Ishikawa (cell line): ENCODE data around the gene PPP1R13B.

Experiments used
- CEBPB ChIP-seq: IDR thresholded peaks from 2 replicates; pipeline ENCODE4 v1.6.1; 2012
- CREB1 ChIP-seq: IDR thresholded peaks from 2 replicates; pipeline ENCODE4 v1.6.1; 2012; ENCODE audit warnings: low read depth
- EGR1 ChIP-seq: IDR thresholded peaks from 2 replicates; pipeline ENCODE4 v1.6.1; 2012
- EP300 ChIP-seq: IDR thresholded peaks from 2 replicates; pipeline ENCODE4 v1.6.1; 2012; ENCODE audit warnings: borderline replicate concordance
- FOXM1 ChIP-seq: IDR thresholded peaks from 2 replicates; pipeline ENCODE4 v1.6.1; 2012; ENCODE audit warnings: low read depth, borderline replicate concordance
- NFIC ChIP-seq: IDR thresholded peaks from 2 replicates; pipeline ENCODE4 v1.6.1; 2012
- RAD21 ChIP-seq: IDR thresholded peaks from 2 replicates; pipeline ENCODE4 v1.6.1; 2012; ENCODE audit warnings: low read depth
- TAF1 ChIP-seq: IDR thresholded peaks from 2 replicates; pipeline ENCODE4 v1.6.1; 2012; ENCODE audit warnings: low read depth, mild to moderate bottlenecking
- TCF12 ChIP-seq: IDR thresholded peaks from 2 replicates; pipeline ENCODE4 v1.6.1; 2012; ENCODE audit warnings: low read depth
- TEAD4 ChIP-seq: IDR thresholded peaks from 2 replicates; pipeline ENCODE4 v1.6.1; 2012
- YY1 ChIP-seq: IDR thresholded peaks from 2 replicates; pipeline ENCODE4 v1.6.1; 2012; ENCODE audit warnings: low read depth
- ZBTB7A ChIP-seq: IDR thresholded peaks from 2 replicates; pipeline ENCODE4 v1.6.1; 2012; ENCODE audit warnings: low read depth
- TF ChIP-seq, protein P1 (sequence below): IDR thresholded peaks from 2 replicates; pipeline ENCODE4 v1.6.1; 2012
- TF ChIP-seq, protein P2 (sequence below): IDR thresholded peaks from 2 replicates; pipeline ENCODE4 v1.6.1; 2012; ENCODE audit warnings: low read depth, mild to moderate bottlenecking
- TF ChIP-seq, protein P3 (sequence below): IDR thresholded peaks from 2 replicates; pipeline ENCODE4 v1.6.1; 2012

PPP1R13B gene

DNA sequence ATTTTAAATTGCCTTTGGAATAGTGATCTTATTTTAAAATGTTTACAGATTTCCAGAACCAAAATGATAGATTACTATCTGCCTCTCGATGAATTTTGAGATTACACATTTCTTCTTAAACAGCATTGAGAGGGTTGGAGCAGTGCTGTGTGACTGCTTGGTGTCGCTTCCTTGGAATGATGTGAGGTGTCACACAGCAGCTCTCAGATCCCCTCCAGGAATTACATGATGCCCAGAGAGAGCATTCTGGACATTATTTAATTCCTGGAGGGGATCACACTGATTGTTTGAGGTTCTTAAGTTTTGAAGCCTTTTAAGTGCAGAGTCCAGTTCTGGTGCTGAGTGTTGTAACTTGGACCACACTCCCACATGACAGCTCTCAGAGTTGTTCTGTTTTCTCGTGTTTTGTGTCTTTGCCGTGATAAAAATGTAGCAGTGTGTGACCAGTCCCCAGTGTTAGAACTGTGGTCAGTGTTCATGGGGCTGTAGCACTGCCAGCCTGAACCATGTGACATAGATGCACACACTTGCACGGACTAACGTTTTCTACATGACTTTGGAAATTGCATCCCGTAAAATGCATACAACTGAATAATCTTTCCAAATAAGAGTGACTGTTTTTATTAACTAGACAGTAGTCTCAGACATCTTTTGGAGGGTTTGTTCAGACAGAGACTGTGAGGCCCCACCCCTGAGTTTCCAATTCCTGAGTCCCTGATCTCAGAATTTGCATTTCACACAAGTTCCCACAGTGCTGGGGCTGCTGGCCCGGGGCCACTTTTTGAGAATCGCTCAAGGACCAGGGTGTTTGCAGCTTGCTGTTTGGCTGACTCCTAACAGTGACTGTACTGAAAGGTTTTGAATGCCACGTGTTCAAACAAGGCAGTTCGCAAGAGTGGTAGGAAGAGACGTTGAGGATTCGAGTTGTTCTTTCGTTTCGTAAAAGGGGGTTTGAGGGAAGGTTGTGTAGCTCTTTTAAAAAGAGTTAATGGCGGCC lies 158.2 kb downstream of the PPP1R13B start:
- TF ChIP-seq ZBTB7A (no peak), TCF12 (no peak), TAF1 (no peak), EP300 (no peak)

DNA sequence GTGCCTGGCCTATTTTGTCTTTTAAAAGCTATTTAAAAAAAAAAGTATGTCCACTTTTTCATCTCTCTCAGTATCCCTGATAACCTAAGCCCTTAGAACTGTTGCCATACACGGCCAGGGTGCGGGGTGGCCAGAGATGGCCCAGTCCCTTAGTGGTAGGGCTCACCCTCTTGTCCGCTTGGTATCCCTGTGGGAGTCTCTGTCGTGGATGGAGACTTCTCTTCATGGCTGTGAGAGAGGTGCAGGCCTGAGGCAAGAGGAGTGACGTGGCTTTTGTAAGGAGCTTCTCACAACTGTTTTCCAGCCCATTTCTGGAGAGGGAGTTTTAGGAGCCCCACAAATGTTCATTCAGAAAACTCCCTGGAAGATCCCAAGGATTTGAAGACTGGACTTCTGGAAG lies 158.9 kb downstream of the PPP1R13B start:
- no peak for TF ChIP-seq CEBPB
- no peak for TF ChIP-seq YY1
- no peak for TF ChIP-seq CREB1
- TF ChIP-seq NFIC = no peak
- TF ChIP-seq, protein P1, sequence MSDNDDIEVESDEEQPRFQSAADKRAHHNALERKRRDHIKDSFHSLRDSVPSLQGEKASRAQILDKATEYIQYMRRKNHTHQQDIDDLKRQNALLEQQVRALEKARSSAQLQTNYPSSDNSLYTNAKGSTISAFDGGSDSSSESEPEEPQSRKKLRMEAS = no peak
- no peak for TF ChIP-seq RAD21
- TF ChIP-seq TCF12 = no peak
- TF ChIP-seq FOXM1 = no peak
- TF ChIP-seq, protein P2, sequence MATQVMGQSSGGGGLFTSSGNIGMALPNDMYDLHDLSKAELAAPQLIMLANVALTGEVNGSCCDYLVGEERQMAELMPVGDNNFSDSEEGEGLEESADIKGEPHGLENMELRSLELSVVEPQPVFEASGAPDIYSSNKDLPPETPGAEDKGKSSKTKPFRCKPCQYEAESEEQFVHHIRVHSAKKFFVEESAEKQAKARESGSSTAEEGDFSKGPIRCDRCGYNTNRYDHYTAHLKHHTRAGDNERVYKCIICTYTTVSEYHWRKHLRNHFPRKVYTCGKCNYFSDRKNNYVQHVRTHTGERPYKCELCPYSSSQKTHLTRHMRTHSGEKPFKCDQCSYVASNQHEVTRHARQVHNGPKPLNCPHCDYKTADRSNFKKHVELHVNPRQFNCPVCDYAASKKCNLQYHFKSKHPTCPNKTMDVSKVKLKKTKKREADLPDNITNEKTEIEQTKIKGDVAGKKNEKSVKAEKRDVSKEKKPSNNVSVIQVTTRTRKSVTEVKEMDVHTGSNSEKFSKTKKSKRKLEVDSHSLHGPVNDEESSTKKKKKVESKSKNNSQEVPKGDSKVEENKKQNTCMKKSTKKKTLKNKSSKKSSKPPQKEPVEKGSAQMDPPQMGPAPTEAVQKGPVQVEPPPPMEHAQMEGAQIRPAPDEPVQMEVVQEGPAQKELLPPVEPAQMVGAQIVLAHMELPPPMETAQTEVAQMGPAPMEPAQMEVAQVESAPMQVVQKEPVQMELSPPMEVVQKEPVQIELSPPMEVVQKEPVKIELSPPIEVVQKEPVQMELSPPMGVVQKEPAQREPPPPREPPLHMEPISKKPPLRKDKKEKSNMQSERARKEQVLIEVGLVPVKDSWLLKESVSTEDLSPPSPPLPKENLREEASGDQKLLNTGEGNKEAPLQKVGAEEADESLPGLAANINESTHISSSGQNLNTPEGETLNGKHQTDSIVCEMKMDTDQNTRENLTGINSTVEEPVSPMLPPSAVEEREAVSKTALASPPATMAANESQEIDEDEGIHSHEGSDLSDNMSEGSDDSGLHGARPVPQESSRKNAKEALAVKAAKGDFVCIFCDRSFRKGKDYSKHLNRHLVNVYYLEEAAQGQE = no peak
- TF ChIP-seq, protein P3, sequence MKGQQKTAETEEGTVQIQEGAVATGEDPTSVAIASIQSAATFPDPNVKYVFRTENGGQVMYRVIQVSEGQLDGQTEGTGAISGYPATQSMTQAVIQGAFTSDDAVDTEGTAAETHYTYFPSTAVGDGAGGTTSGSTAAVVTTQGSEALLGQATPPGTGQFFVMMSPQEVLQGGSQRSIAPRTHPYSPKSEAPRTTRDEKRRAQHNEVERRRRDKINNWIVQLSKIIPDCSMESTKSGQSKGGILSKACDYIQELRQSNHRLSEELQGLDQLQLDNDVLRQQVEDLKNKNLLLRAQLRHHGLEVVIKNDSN = no peak

DNA sequence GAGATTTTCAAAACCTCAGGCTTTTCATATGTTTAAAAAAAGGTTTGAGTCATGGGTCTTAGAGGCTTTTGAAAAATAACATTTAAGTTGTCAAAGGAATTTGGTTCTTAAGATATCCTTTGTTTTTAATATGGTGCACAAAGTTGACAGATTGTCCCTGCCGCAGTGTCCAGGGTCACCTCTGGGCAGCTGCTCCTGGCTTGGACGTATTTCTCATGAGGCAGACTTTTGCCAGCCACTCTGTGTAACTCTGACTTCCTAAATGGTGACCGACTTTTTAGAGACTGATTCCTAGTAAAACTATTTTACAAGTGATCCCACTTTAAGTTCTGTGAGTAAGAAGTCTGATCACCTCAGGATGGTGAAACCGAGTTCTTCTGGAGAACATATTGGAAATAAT lies 159.7 kb downstream of the PPP1R13B start:
- no peak for TF ChIP-seq FOXM1
- TF ChIP-seq TCF12 = no peak
- no peak for TF ChIP-seq TEAD4
- no peak for TF ChIP-seq NFIC
- TF ChIP-seq, protein P2 = no peak
- no peak for TF ChIP-seq YY1
- TF ChIP-seq EP300 = no peak
- TF ChIP-seq EGR1 = no peak
- TF ChIP-seq TAF1 = no peak
- TF ChIP-seq RAD21 = no peak
- TF ChIP-seq CEBPB = no peak
- TF ChIP-seq CREB1 = no peak
- no peak for TF ChIP-seq ZBTB7A

DNA sequence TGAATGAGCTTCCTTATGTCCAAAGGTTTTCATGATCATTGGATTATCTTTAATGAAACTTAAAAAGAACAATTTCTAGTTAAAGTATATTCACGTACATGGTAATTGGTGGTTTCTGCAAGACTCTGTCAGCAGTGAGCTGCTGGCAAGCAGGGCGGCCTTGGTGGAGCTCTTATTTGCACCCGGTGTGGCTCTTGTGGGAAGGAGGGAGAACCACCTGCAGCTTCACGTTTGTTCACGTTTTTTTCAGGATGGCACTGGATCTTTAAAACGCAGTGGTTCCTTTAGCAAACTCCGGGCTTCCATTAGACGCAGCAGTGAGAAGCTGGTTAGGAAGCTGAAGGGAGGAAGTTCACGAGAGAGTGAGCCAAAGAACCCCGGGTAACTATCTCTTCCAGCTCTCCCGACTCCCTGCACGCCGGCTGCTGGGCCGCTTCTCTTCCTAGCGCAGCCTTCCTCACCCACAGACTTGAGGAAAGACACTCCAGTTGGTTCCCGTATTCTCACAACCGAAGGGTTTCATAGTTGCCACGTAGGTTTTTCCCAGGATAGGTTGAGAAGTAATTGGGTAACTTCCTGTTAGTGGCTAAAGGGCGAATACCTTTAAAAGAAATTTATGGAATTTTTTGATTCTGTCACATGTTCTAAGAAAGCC lies 160.4 kb downstream of the PPP1R13B start:
- no peak for TF ChIP-seq FOXM1
- TF ChIP-seq NFIC = no peak
- no peak for TF ChIP-seq TCF12
- no peak for TF ChIP-seq EP300
- no peak for TF ChIP-seq TAF1
- no peak for TF ChIP-seq RAD21
- TF ChIP-seq CREB1 = no peak
- TF ChIP-seq, protein P3 = no peak
- TF ChIP-seq, protein P2 = no peak
- no peak for TF ChIP-seq CEBPB
- no peak for TF ChIP-seq ZBTB7A
- TF ChIP-seq YY1 = no peak
- TF ChIP-seq, protein P1 = no peak
